H1 (cell line): ENCODE measurements around the gene METAP1D. TPM values are rescaled to one million over a fixed set of nuclear protein-coding genes. Genes with fewer than 3 reads are reported as not detected.

Source experiments
- ASH2L ChIP-seq: fragments of 200-600, 300-600 bp; sonication (generic); IDR thresholded peaks from one replicate; pipeline ENCODE4 v1.7.1; 2017; ENCODE audit warnings: low read length
- CHD1 ChIP-seq: IDR thresholded peaks from 2 replicates; pipeline ENCODE4 v1.6.1; 2012; ENCODE audit warnings: low read depth, low read length, improper control_type of control experiment
- KDM5A ChIP-seq: fragments of 200-600 bp; IDR thresholded peaks from 2 replicates; pipeline ENCODE4 v1.7.1; 2012; ENCODE audit warnings: mild to moderate bottlenecking, low read length, inconsistent platforms, mixed read lengths
- POLR2AphosphoS5 ChIP-seq: IDR thresholded peaks from 2 replicates; pipeline ENCODE4 v1.6.1; 2011; ENCODE audit warnings: low read depth, low read length
- RNF2 ChIP-seq: fragments of 200-900, 300-1000 bp; sonication (generic); IDR thresholded peaks from 2 replicates; pipeline ENCODE4 v1.7.1; 2016; ENCODE audit warnings: borderline replicate concordance, low read depth, mild to moderate bottlenecking, antibody characterized with exemption, low read length; ENCODE audit not compliant: poor library complexity, severe bottlenecking; ENCODE audit errors: missing control alignments
- TCF12 ChIP-seq: IDR thresholded peaks from 2 replicates; pipeline ENCODE4 v1.6.1; 2011; ENCODE audit warnings: low read depth, mild to moderate bottlenecking, low read length
- polyA plus RNA-seq, 7 experiments: library from polyadenylated mRNA; depleted of rRNA in 3 of 7; stranded (reverse) in 5 of 7; unstranded in 2 of 7; fragments of >200 nt in 5 of 7; fragments of 200-250 nt in 2 of 7; gene quantifications; 1 replicate in 5 of 7; 2 replicates in 1 of 7; 4 replicates in 1 of 7; pipeline versions ENCODE4 v1.2.1 to v1.2.3, GENCODE V29; 2011 to 2013; ENCODE audit warnings: missing spikeins in 2 of 7, mixed read lengths in 2 of 7
- total RNA-seq: library from RNA; stranded (reverse); fragmentation: NEBNext Ultra II Directional; extraction: Animal tissue kit (Norgen Biotek cat#: 25700); gene quantifications from 2 replicates; pipeline ENCODE4 v1.2.1, GENCODE V29; 2021

The METAP1D gene
- total and polyA plus RNA-seq, 2 of the 8 experiments (the other 6 are each of a cell fraction or from before 2014, with no cell fraction given), result 3.9 to 6.2 TPM

DNA sequence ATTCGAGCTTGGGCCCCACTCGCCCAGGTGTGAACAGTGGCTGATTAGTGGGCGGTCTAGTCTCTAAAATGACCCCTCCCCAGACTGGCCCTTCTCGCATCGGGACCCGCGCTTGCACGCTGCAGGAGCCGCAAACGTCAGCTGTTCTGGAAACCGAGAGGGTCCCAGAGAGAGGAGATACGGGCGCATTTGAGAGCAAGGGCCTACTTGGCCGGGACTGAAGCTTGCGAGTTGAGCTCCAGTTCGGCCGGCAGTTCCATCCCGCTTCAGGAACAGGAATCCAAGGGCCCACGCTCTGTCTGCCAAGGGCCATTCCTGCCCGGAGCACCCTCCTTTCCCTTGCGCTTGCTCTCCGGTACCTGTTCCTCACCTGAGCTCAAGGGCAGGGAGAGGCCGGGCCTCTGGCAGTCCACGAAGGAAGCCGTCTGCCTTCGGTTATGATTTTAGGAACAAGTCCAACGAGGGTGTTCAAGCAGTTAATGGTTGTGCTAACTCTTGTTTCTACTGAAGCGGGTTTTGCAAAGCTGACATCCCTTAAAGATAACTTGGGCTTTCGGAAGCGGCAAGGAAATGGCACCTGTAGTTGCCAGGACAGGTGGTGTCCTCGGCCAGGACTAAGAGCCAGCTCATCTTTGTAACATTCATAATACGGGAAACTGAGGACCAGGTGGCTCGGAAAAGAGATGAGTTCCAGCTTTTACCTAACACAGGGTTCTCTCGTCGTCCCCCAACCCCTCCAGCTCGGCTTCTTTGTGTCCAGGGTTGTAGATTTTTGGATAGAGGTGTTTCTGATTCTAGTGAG, 81.7 kb downstream of the METAP1D start (continued):
- TF ChIP-seq CHD1 (no peak), RNF2 (peak; percentile 83), KDM5A (no peak), ASH2L (peak; percentile 41), POLR2AphosphoS5 (no peak), TCF12 (no peak)
- TF ChIP-seq, all 59 proteins: peak for 6
